Measurements from ENCODE around the gene CASK.

CASK gene

GRCh38 chrX:41730081-41730480, 193.3 kb downstream of the CASK start:
- TF ChIP-seq, protein P1, sequence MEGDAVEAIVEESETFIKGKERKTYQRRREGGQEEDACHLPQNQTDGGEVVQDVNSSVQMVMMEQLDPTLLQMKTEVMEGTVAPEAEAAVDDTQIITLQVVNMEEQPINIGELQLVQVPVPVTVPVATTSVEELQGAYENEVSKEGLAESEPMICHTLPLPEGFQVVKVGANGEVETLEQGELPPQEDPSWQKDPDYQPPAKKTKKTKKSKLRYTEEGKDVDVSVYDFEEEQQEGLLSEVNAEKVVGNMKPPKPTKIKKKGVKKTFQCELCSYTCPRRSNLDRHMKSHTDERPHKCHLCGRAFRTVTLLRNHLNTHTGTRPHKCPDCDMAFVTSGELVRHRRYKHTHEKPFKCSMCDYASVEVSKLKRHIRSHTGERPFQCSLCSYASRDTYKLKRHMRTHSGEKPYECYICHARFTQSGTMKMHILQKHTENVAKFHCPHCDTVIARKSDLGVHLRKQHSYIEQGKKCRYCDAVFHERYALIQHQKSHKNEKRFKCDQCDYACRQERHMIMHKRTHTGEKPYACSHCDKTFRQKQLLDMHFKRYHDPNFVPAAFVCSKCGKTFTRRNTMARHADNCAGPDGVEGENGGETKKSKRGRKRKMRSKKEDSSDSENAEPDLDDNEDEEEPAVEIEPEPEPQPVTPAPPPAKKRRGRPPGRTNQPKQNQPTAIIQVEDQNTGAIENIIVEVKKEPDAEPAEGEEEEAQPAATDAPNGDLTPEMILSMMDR (IDR thresholded peaks at IDR 0.05; ENCODE audit: low read length, missing control alignments): no peak
- H3K4me3 ChIP-seq (replicated peaks; ENCODE audit: low read depth, low read length): no peak overlapping the region
- peak; percentile 30 for DNase-seq (ENCODE audit: low read depth)

- DNase-seq (ENCODE audit: low read depth): no peak
- no peak overlapping the region for H3K4me3 ChIP-seq (replicated peaks; ENCODE audit: low read depth, low read length)
- TF ChIP-seq, protein P1 (IDR thresholded peaks at IDR 0.05; ENCODE audit: low read length, missing control alignments): no peak
Measured at GRCh38 chrX:41728125-41728524, 195.2 kb downstream of the CASK start.

- TF ChIP-seq, protein P1 (IDR thresholded peaks at IDR 0.05; ENCODE audit: low read length, missing control alignments): no peak
- no peak for DNase-seq (ENCODE audit: low read depth)
- H3K4me3 ChIP-seq (replicated peaks; ENCODE audit: low read depth, low read length): no peak within 1 kb of the TSS
Measured at GRCh38 chrX:41723826-41724225, 199.5 kb downstream of the CASK start, which contains the start of gene GPR82. Gene GPR82 (plus strand): TSS chrX:41724181. CDS start chrX:41727027, 2,846 bp downstream.

DNA sequence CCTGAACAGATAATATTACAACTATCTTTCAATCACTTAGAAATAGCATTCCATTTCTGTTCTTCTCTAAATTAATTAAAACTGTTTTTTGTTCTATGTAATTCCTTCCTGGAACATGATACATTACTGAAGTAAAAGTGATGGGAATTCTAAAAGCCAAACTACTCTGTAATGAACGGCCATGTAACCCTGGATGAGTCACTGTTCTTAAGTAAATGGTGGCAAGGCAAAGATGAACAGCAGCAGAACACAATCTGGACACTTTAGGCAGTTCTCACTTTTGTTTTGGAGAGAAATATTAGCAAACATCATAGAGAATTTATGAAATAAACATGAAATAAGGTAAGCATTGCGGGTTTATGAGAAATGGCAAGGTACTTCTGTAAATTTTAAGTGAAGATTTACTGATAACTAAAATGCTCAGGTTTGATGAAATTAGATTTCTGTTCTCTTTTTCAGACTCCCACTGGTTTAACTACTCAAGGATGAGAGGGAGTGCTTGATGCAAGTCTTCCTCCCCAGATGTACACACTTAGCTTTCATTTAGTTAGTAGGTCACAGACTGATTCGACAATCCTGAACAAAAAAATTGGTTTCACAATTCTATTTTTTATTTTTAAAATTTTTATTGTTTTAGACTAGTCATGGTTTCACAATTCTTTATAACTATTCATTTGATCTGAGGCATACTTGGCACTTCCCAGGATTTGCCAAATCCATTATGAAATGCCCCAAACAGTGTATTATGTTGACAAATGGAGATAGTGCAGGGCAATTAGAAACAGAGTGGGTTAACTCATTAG, 200.3 kb downstream of the CASK start:
- TF ChIP-seq, protein P1 (IDR thresholded peaks at IDR 0.05; ENCODE audit: low read length, missing control alignments): no peak
- DNase-seq (ENCODE audit: low read depth): peak; percentile 59
- H3K4me3 ChIP-seq (replicated peaks; ENCODE audit: low read depth, low read length): no peak overlapping the region

- TF ChIP-seq, protein P1 (IDR thresholded peaks at IDR 0.05; ENCODE audit: low read length, missing control alignments): no peak
- H3K4me3 ChIP-seq (replicated peaks; ENCODE audit: low read depth, low read length): no peak overlapping the region
- DNase-seq (ENCODE audit: low read depth): no peak
Measured at GRCh38 chrX:41722214-41722613, 201.1 kb downstream of the CASK start.

DNA sequence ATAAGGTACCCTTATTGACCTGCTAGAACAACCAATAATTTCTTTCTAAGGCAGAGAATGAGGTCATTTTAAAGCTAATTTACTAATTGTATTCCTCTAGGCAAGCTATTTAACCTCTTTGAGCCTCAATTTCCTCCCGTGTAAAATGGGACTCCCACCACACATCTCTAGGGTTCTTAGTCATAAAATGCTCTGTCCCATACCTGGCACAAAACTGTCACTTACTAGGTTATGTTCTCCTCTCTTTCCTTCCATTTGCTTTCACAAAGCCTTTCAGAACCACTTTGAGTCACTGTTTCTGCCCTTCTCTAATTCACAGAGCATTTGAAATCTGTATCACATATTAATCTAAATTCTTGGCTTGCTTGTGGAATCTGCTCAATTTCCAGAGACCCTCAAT, 201.8 kb downstream of the CASK start:
- H3K4me3 ChIP-seq (replicated peaks; ENCODE audit: low read depth, low read length): no peak overlapping the region
- no peak for DNase-seq (ENCODE audit: low read depth)
- TF ChIP-seq, protein P1 (IDR thresholded peaks at IDR 0.05; ENCODE audit: low read length, missing control alignments): no peak
